ENCODE data around the gene CBX8.

The CBX8 gene

DNA sequence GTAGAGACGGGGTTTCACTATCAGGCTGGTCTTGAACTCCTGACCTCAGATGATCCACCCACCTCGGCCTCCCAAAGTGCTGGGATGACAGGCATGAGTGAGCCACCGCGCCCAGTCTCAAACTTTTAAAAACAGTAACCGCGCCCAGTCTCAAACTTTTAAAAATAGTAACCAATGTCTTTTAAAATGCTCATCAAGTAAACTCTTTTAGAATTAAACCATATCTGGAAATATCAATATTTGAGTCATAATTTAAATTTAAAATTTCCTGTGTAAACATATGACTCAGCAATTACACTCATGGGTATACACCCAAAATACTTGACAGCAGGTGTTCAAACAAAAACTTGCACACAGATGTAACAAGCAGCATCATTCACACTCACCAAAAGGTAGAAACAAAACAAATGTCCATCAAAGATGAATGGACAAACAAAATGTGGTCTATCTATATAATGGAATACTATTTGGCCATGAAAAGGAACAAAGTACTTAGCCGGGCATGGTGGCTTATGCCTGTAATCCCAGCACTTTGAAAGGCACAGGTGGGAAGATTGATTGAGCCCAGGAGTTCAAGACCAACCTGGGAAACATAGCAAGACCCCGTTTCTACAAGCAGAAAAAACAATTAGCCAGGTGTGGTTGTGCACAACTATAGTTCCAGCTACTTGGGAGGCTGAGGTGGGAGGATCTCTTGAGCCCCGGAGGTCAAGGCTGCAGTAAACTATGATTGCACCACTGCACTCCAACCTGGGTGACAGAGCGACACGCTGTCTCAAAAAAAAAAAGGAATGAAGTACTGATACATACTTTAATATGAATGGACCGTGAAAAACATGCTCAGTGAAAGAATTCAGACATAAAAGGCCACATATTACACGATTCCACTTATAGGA is 46.0 kb downstream of the CBX8 start:
- no peak for DNase-seq (ENCODE audit: low read depth)

DNA sequence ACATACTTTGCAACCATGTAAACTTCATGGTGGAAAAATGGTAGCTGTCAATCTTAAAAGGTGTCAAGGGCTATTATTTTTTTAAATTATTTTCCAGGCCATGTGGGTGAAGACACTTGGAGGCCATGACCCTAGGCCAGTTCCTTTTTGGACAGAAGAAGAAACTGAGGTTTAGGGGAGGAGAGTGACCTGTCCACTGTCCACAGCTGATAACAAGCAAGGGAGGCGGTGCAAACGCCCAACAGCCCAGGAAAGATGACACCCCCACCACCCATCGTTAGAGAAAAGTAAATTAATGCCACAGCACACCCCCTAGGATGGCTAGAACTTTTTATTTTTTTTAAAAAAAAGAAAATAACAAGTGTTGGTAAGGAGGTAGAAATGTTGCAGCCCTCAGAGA is 46.9 kb downstream of the CBX8 start:
- DNase-seq (ENCODE audit: low read depth): no peak

DNA sequence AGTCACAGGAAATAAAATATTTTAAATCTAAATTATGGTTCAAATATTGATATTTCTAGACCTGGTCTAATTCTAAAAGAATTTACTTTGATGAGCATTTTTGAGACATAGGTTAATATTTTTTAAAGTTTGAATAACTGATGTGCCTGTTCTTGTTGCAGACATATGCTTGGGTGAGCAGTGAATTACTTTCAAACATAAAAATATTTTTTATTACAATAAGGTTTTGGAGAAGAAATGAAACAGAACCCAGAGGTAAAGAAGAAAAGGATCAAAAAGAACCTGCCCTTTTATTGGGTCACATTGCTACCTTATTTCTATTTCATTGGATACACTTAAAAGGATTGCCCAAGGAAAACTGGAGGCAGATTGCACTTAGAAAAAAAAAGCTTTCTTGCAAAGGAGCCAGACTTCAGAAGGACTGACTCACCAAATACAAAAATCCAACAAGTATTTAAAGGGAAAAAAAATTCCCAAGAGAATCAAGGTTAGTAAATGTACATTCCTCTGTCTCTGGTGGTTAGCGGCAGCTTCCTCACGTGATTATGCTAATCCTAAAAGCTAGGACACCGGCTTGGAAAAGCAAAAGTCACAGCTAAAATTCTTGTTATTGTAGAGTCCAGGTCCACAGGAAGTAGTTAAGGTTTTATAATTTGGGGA is 47.6 kb downstream of the CBX8 start:
- DNase-seq (ENCODE audit: low read depth): peak; percentile 42

DNA sequence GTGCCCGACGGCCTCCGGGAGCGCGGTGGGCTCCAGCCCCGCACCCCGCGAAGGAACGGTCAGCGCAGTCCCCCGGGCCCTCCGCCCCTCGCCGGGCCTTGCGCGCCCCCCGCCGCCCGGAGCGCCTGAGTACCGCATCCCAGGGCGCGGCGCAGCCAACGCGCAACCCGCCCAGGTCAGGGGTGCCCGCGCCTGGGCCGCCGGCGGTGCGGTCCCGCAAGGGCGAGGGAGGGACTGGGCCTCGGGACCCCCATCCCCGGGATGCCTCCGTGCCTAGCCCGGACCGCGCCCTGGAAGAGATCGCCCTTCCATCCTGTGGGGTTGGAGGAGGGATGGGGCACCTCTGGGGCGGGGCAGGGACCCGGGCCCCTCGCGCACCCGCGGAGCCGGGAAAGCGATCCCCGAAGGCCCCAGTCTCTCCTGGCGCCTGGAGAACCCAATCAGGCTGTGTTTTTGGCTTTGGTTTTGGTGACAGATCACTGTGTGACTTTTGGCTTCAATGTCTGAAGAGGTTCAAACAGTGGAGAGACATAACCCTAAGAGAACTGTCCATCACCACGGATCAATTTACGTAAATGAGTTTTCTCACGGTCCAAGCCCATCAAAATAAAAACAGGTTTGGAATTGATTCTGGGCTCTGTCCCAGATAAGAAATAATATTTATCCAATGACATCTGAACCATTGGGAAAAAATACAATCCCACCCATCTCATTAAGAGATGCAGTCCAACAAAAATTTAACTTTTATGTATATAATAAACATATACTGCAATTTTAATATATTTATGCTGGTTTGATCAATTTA is 48.4 kb downstream of the CBX8 start:
- no peak for DNase-seq (ENCODE audit: low read depth)

DNA sequence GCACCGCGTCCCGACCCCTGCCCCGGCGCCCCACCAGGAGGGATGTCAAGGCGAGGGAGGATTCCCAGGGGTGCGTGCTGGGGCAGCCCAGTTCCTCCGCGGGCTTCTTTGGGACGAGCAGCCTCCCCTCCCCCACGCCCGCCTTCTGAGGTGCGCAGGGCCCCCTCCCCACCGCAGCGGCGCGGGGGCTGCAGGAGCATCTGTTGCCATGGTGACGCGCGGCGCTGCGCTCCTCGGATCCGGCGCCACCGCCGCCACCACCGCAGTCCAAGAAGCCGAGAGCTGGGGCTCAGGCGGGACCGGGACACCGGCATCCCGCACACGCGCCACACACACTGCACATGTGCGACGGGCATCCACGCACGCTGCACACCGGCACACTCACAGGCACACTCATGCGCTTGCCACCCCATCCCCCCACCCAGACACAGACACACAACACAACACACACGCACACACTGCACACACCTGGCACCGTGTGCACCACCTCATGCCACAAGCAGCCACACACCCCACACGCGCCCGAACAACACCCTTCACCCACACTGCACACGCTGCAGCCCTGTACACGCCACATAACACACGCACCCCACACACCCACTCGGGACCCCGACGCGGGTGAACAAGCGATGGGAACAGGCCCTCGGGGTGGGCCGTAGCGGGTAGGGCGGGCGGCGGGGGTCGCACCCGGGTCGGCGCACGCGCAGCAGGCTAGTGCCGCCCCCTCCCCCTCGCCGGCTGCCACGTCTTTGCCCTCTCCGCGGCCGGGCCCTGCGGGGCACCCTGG is 49.2 kb downstream of the CBX8 start:
- DNase-seq (ENCODE audit: low read depth): no peak

DNA sequence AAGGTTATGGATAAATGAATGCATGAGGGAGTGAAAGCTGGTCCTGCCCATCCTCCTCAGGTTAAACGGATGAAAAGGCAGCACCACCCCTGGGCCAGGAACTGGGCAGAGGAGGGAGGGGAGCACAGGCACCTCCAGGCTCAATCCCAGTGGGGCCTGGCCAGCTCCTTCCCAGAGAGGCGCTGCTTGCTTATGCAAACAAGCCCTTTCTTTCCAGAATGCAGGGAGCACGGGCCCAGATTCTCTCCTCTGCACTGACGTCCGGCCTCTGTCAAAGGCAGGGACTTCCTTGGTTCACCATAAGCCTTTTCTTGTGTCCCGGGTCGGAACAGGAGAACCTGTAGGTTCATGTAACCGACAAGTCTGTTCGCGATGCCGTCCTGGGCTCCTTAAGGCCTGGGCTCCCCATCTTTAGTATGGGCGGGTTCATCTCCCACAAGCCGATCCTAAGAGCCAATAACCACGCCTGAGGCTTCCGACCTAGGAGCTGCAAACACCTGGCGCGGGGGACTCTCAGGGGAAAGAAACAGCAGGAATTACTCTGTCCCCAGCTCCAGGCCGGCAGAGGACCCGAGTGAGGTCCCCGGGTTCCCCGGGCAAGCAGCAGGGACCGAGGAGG is 49.9 kb downstream of the CBX8 start:
- DNase-seq (ENCODE audit: low read depth): no peak

DNA sequence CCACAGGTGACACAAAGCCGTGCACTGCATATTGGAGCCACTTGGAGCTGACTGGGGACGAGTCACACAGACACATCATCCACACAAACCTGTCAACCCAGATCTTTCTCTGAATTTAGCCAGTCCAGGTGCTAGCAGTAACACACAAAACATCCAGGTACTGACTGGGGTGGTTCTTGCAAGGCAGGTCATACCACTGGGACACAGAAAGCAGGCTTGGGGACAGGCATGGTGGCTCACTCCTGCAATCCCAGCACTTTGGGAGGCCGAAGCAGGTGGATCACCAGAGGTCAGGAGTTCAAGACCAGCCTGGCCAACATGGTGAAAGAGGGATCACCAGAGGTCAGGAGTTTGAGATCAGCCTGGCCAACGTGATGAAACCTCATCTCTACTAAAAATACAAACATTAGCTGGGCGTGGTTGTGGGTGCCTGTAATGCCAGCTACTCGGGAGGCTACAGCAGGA is 51.2 kb downstream of the CBX8 start:
- no peak for DNase-seq (ENCODE audit: low read depth)

DNA sequence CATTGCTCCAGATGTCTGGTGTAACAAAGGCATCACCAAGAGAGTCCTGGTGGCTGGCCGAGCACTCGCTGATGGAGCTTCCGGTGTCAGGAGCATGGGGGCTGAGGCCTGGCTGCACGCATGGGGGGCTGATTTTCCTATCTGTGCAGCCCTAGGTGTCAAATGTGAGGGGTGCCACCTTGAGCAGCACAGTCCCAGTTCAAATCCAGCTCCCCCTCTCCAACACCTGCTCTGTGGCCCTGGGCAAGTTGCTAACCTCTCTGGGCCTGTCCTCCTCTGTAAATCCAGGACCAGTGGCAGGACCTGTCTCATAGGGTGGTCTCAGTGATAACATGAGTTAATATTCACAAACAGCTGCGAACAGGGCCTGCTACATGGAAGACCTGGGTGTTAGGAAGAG is 53.3 kb downstream of the CBX8 start:
- no peak for DNase-seq (ENCODE audit: low read depth)

DNA sequence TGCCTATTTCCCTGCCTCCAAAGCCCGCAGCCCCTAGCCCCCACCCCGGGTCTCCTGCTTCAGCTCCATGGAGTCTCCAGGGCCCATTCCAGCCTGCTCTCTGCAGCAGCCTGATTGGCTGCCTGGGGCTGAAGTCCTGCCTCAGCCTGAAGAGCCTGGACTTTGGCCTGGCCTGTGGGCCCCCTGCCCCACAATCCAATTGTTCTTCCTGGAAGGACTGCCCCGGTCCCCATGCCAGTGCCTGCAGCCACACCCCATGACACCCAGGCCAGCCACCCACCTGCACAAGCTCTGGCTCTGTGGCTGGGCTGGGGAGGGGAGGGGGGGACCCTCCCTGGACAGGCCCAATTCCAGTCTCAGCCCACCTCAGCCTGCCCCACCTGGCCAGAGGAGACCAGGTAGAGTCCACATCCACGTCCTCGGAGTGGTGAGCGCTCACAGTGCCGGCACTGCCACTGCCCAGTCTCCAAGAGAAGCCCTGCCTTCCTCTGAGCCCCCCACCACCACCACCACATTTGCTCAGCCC is 53.9 kb downstream of the CBX8 start:
- no peak for DNase-seq (ENCODE audit: low read depth)

DNA sequence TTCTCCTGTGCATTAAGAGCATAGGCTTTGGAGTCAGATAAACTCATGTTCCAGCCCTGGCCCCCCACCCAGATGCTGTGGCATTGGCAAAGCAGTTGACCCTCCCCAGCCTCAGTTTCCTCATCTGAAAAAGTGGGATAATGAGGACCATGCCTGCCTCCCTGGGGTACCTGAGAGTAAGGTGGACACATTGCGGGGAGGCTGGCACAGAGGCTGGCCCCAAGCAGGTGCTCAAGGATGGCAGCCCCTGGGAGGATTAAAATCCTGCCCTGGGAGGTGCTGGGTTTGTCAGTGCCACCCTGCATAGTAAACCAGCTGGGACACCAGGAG is 54.3 kb downstream of the CBX8 start:
- no peak for DNase-seq (ENCODE audit: low read depth)

Measured in non-pigmented ciliary epithelial cell (primary cell).